Stimulated activated CD8-positive, alpha-beta memory T cell treated with anti-CD3 and anti-CD28 coated beads, Interleukin-12 subunit alpha, Interleukin-12 subunit beta, amount 100 ng/mL, for 1 hour (primary cell): ENCODE data around the gene OR8J1.
"Not testable (repeated sequence)": the region's sequence is repeated elsewhere in the genome, so short reads cannot be mapped to it uniquely, and the experiment has no call there.

Source experiments
- DNase-seq: peaks from one replicate; pipeline ENCODE4 v3.0.0-alpha.2; 2020; ENCODE audit warnings: low read depth

OR8J1 gene

GRCh38 chr11:56353991-56354390, at the start of gene OR8J1:
OR8J1 (plus strand) TSS chr11:56354291; CDS start chr11:56360247, 5,956 bp downstream.
- no peak for DNase-seq

- no peak for DNase-seq
Observed at GRCh38 chr11:56307836-56308235, 46.3 kb upstream of the OR8J1 start.

GRCh38 chr11:56314844-56315243, 39.2 kb upstream of the OR8J1 start, which contains the start of gene OR8K3:
OR8K3 (plus strand) TSS chr11:56315144; CDS start chr11:56318307, 3,163 bp downstream.
- no peak for DNase-seq

DNA sequence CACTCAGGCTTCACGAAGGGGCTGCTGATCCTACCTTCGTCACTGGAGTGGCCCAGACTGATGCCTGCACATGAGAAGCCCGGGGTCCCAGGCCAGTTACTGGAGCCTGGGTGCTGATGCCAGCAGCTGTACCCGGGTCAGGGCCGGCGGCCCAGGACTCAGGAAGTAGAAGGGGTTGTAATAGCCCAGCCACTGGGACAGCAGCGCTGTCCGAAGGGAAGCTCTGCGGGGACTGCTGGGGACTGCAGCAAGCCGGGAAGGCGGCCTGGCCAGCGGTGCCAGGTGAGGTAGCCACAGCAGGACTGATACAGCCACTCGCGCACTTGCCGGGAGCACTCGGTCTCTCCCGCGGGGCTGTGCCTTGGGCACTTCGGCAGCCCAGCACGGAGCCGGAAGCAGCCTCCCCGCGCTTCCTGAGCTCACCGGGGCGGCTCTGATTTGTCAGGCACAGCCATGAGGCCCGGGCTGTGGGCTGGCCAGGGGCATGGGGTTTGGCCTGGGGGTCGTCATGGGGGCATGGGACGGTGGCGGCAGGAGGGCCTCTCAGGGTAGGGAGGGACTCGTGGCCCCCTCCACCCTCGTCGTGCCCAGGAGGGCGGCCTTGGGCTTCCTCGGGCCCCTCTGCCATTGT, 22.1 kb upstream of the OR8J1 start:
- no peak for DNase-seq

- no peak for DNase-seq
Observed at GRCh38 chr11:56333156-56333555, 20.9 kb upstream of the OR8J1 start.

DNA sequence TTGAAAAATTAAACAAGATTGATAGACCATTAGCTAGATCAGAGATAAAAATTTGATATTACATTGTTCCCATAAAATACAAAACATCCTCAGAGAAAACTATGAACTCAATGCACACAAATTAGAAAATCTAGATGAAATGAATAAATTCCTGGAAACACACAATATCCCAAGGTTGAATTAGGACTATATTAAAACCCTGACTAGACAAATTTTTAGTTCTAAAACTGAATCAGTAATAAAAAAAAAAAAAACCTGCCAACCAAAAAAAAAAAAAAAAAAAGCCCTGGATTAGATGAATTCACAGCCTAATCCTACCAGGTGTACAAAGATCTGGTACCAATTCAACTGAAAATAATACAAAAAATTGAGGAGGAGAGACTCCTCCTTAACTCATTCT, 13.8 kb upstream of the OR8J1 start:
- DNase-seq = no peak

DNA sequence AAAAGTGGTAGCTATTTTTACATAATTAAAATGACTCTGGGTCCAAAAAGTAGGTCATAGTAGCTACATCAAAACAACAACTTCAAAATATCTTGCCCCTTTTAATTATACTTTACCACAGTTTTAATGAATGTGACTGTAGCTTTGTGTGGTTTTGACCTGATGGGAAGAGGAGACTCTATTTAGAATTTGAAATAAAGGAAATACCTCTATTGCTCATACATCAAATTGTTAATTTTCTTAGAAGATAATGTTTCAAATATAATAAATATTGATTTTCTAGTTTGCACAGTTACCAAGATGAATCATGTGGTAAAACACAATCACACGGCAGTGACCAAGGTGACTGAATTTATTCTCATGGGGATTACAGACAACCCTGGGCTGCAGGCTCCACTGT, 8.4 kb upstream of the OR8J1 start, which contains the start of gene OR8K1:
OR8K1 (plus strand) TSS at position 301 of the 400 bp plus-strand sequence; CDS start at position 301, 0 bp downstream.
- DNase-seq = no peak

DNA sequence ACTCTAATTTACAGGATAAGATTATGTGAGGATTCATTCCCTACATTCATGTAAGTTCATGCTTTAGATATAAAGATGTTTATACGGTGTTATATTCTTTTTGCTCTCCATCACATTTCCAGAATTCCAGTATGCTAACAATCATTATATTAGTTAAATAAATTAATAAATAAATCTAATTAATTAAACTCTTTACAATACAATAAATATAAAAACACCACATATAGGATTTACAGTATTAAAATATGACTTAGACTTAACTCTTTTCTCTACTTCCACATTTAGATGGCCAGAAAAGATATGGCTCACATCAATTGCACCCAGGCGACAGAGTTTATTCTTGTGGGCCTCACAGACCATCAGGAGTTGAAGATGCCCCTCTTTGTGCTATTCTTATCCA, 21.2 kb downstream of the OR8J1 start, which contains the start of gene OR8U1:
OR8U1 (plus strand) TSS at position 301 of the 400 bp plus-strand sequence; CDS start at position 301, 0 bp downstream.
- DNase-seq = no peak

DNA sequence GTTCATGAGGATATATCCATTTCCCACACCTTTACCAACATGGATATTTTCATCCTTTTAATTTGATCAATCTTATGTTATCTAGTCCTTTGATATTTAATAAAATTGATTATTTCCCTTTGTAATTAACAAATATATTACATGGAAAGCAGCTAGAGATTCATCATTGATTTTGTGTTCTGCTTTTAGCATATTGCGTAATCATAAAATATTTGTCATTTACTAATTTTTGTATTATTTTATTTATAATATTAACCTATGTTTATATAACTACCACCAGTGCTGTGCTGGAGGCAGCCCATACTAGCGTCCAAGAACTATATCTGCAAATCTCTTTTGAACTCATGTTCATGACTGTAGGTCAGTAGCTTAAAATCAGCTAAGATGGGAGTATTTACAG, 26.0 kb downstream of the OR8J1 start:
- no peak for DNase-seq

DNA sequence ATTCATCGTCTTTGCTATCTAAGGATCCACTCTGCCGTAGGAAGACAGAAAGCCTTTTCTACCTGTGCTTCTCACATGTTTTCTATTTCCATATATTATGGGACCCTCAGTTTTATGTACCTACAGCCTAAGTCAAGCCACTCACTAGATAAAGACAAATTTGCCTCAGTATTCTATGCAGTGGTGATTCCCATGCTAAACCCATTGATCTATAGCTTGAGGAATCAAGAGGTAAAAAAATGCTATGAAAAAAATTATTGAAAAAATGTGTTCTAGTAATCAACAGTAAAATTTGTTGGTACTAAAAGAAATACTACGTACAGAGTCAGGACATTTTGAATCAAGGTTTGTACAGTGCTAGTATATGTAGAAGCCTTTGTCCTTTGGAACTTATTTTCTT, 40.3 kb downstream of the OR8J1 start:
- DNase-seq = no peak

DNA sequence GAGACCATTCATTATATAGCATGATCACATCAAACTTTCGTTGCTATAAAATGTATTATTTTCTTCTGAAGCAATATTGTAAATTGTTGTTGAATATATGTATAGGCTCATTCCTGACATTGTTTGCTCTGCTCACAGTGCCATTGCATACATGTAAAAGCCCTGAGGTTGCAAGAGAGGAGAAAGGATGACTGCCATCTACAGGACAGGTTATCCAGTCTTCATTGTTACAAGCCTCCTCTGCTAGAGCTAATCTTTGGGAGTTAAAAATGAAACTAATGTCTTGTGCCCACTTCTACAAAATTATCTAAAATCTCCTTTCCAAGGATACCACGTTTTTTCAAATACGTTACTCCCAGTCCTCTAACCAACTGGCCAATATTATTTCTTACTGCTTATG, 42.0 kb downstream of the OR8J1 start:
- no peak for DNase-seq

DNA sequence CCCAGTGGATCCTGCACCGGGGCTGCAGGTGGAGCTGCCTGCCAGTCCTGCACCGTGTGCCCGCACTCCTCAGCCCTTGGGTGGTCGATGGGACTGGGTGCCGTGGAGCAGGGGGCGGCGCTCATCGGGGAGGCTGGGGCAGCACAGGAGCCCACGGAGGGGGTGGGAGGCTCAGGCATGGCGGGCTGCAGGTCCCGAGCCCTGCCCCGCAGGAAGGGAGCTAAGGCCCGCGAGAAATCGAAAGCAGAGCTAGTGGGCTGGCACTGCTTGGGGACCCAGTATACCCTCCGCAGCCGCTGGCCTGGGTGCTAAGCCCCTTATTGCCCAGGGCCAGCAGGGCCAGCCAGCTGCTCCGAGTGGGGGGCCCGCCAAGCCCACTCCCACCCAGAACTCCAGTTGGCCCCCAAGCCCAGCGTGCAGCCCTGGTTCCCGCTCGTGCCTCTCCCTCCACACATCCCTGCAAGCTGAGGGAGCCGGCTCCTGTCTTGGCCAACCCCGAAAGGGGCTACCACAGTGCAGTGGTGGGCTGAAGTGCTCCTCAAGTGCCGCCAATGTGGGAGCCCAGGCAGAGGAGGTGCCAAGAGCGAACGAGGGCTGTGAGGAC, 47.9 kb downstream of the OR8J1 start:
- DNase-seq = not testable (repeated sequence)

DNA sequence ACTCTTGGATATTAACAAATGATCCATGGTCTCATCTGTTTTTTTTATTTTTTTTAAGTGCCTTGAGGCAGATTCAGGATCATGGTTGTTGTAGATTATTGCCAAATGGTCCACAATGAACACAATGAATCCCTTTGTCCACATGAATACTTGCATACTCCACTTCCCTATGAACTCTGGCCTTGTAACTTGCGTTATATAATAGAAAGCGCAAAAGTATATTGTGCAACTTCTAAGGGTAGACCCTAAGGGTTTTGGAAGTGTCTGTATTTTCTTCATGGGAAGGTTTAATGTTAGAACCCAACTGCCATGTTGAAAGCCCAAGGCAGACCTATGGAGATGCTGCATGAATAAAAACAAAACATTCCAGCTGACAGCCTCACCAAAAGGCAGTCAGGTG, 50.3 kb downstream of the OR8J1 start:
- DNase-seq = no peak

- DNase-seq = no peak
Observed at GRCh38 chr11:56410801-56411200, 56.7 kb downstream of the OR8J1 start.
